Measurements from ENCODE around the gene KCTD17.

Gene KCTD17

GRCh38 chr22:37054600-37055365, 3.2 kb downstream of the KCTD17 start:
- Histone ChIP-seq H3K9me3 (ENCODE audit: control insufficient read depth, low read length) (no peaks in the 10 kb centered on the region), H3K4me3 (ENCODE audit: extremely low read depth, insufficient read depth, low read length, poor library complexity, severe bottlenecking) (no peak overlapping the region), H3K27ac (ENCODE audit: low read depth, low read length, severe bottlenecking) (no peak overlapping the region), H3K36me3 (ENCODE audit: control insufficient read depth, insufficient read depth, low read length) (peaks cover 53% of the 10 kb centered on the region), H3K4me1 (ENCODE audit: control insufficient read depth, insufficient read depth, low read length, poor library complexity, severe bottlenecking) (peaks cover 6% of the 10 kb centered on the region)
- 90 to 92% methylated on average over 17 to 18 of the region's 20 CpGs for WGBS, 2 experiments (ENCODE audit: insufficient coverage in 2 of 2)

- H3K36me3 ChIP-seq (ENCODE audit: control insufficient read depth, insufficient read depth, low read length): peaks cover 53% of the 10 kb centered on the region
- peaks cover 6% of the 10 kb centered on the region for H3K4me1 ChIP-seq (ENCODE audit: control insufficient read depth, insufficient read depth, low read length, poor library complexity, severe bottlenecking)
- no peak overlapping the region for H3K4me3 ChIP-seq (ENCODE audit: extremely low read depth, insufficient read depth, low read length, poor library complexity, severe bottlenecking)
- WGBS, 2 experiments (ENCODE audit: insufficient coverage in 2 of 2): 89 to 97% methylated on average over 8 to 13 of the region's 13 CpGs
- H3K27ac ChIP-seq (ENCODE audit: low read depth, low read length, severe bottlenecking): no peak overlapping the region
- no peaks in the 10 kb centered on the region for H3K9me3 ChIP-seq (ENCODE audit: control insufficient read depth, low read length)
Observed at GRCh38 chr22:37056246-37056645, 4.7 kb downstream of the KCTD17 start.

- Histone ChIP-seq H3K4me3 (ENCODE audit: extremely low read depth, insufficient read depth, low read length, poor library complexity, severe bottlenecking) (no peak overlapping the region), H3K4me1 (ENCODE audit: control insufficient read depth, insufficient read depth, low read length, poor library complexity, severe bottlenecking) (peaks cover 11% of the 10 kb centered on the region), H3K36me3 (ENCODE audit: control insufficient read depth, insufficient read depth, low read length) (peaks cover 56% of the 10 kb centered on the region), H3K27ac (ENCODE audit: low read depth, low read length, severe bottlenecking) (no peak overlapping the region), H3K9me3 (ENCODE audit: control insufficient read depth, low read length) (no peaks in the 10 kb centered on the region)
- 82 to 84% methylated on average over 8 to 9 of the region's 9 CpGs for WGBS, 2 experiments (ENCODE audit: insufficient coverage in 2 of 2)
Observed at GRCh38 chr22:37057226-37057625, 5.7 kb downstream of the KCTD17 start.

- 85 to 91% methylated on average over 9 to 11 of the region's 12 CpGs for WGBS, 2 experiments (ENCODE audit: insufficient coverage in 2 of 2)
- H3K4me1 ChIP-seq (ENCODE audit: control insufficient read depth, insufficient read depth, low read length, poor library complexity, severe bottlenecking): peaks cover 5% of the 10 kb centered on the region
- H3K36me3 ChIP-seq (ENCODE audit: control insufficient read depth, insufficient read depth, low read length): peaks cover 56% of the 10 kb centered on the region
- no peak overlapping the region for H3K4me3 ChIP-seq (ENCODE audit: extremely low read depth, insufficient read depth, low read length, poor library complexity, severe bottlenecking)
- no peak overlapping the region for H3K27ac ChIP-seq (ENCODE audit: low read depth, low read length, severe bottlenecking)
- H3K9me3 ChIP-seq (ENCODE audit: control insufficient read depth, low read length): no peaks in the 10 kb centered on the region
Observed at GRCh38 chr22:37057796-37058510, 6.4 kb downstream of the KCTD17 start.

GRCh38 chr22:37058917-37059701, 7.6 kb downstream of the KCTD17 start:
- H3K4me3 ChIP-seq (ENCODE audit: extremely low read depth, insufficient read depth, low read length, poor library complexity, severe bottlenecking): no peak overlapping the region
- no peak overlapping the region for H3K27ac ChIP-seq (ENCODE audit: low read depth, low read length, severe bottlenecking)
- WGBS, 2 experiments (ENCODE audit: insufficient coverage in 2 of 2): 91 to 95% methylated on average over 18 to 23 of the region's 28 CpGs
- H3K9me3 ChIP-seq (ENCODE audit: control insufficient read depth, low read length): no peaks in the 10 kb centered on the region
- peaks cover 5% of the 10 kb centered on the region for H3K4me1 ChIP-seq (ENCODE audit: control insufficient read depth, insufficient read depth, low read length, poor library complexity, severe bottlenecking)
- peaks cover 47% of the 10 kb centered on the region for H3K36me3 ChIP-seq (ENCODE audit: control insufficient read depth, insufficient read depth, low read length)

- no peak overlapping the region for H3K27ac ChIP-seq (ENCODE audit: low read depth, low read length, severe bottlenecking)
- no peaks in the 10 kb centered on the region for H3K9me3 ChIP-seq (ENCODE audit: control insufficient read depth, low read length)
- H3K4me3 ChIP-seq (ENCODE audit: extremely low read depth, insufficient read depth, low read length, poor library complexity, severe bottlenecking): no peak overlapping the region
- peaks cover 5% of the 10 kb centered on the region for H3K4me1 ChIP-seq (ENCODE audit: control insufficient read depth, insufficient read depth, low read length, poor library complexity, severe bottlenecking)
- H3K36me3 ChIP-seq (ENCODE audit: control insufficient read depth, insufficient read depth, low read length): peaks cover 45% of the 10 kb centered on the region
- 95 to 99% methylated on average over 6 to 7 of the region's 9 CpGs for WGBS, 2 experiments (ENCODE audit: insufficient coverage in 2 of 2)
Observed at GRCh38 chr22:37059876-37060449, 8.4 kb downstream of the KCTD17 start.

GRCh38 chr22:37060801-37061610, 9.5 kb downstream of the KCTD17 start:
- H3K4me1 ChIP-seq (ENCODE audit: control insufficient read depth, insufficient read depth, low read length, poor library complexity, severe bottlenecking): peaks cover 5% of the 10 kb centered on the region
- no peak overlapping the region for H3K27ac ChIP-seq (ENCODE audit: low read depth, low read length, severe bottlenecking)
- no peaks in the 10 kb centered on the region for H3K9me3 ChIP-seq (ENCODE audit: control insufficient read depth, low read length)
- no peak overlapping the region for H3K4me3 ChIP-seq (ENCODE audit: extremely low read depth, insufficient read depth, low read length, poor library complexity, severe bottlenecking)
- H3K36me3 ChIP-seq (ENCODE audit: control insufficient read depth, insufficient read depth, low read length): peaks cover 37% of the 10 kb centered on the region
- WGBS, 2 experiments (ENCODE audit: insufficient coverage in 2 of 2): 87 to 88% methylated on average over 15 to 17 of the region's 28 CpGs

GRCh38 chr22:37061611-37062375, 10.3 kb downstream of the KCTD17 start:
- Histone ChIP-seq H3K36me3 (ENCODE audit: control insufficient read depth, insufficient read depth, low read length) (peaks cover 31% of the 10 kb centered on the region), H3K27ac (ENCODE audit: low read depth, low read length, severe bottlenecking) (no peak overlapping the region), H3K4me3 (ENCODE audit: extremely low read depth, insufficient read depth, low read length, poor library complexity, severe bottlenecking) (no peak overlapping the region), H3K4me1 (ENCODE audit: control insufficient read depth, insufficient read depth, low read length, poor library complexity, severe bottlenecking) (peaks cover 5% of the 10 kb centered on the region), H3K9me3 (ENCODE audit: control insufficient read depth, low read length) (no peaks in the 10 kb centered on the region)
- WGBS, 2 experiments (ENCODE audit: insufficient coverage in 2 of 2): 83 to 93% methylated on average over 1 to 3 of the region's 10 CpGs

GRCh38 chr22:37062376-37062675, 10.8 kb downstream of the KCTD17 start:
- H3K36me3 ChIP-seq (ENCODE audit: control insufficient read depth, insufficient read depth, low read length): peaks cover 26% of the 10 kb centered on the region
- WGBS, 2 experiments (ENCODE audit: insufficient coverage in 2 of 2): 57 to 63% methylated on average over 1 to 4 of the region's 7 CpGs
- H3K4me1 ChIP-seq (ENCODE audit: control insufficient read depth, insufficient read depth, low read length, poor library complexity, severe bottlenecking): peaks cover 5% of the 10 kb centered on the region
- H3K9me3 ChIP-seq (ENCODE audit: control insufficient read depth, low read length): no peaks in the 10 kb centered on the region
- H3K4me3 ChIP-seq (ENCODE audit: extremely low read depth, insufficient read depth, low read length, poor library complexity, severe bottlenecking): no peak overlapping the region
- H3K27ac ChIP-seq (ENCODE audit: low read depth, low read length, severe bottlenecking): no peak overlapping the region

All from mesodermal cell (in vitro differentiated cells).